ENCODE results near the gene DHX9.

DNA sequence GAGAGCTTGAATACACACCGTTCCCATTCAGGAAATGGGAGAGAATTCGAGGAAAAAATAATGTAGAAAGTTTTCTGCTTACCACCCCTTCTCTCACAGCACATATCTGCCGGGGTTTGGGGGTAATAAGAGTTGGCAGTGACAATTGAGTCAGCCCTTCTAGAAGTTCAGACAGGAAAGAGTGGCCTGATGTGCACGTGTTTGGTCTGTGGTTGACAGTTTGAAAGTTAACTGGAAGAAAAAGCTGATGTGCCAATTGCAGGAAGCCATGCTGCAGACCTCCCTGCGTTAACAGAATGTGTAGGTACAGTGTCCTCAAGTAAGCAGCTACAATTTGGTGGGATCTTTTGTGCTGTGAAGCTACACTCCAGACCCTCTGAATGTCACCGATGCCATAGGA, 50.9 kb downstream of the DHX9 start:
- TF ChIP-seq POLR2A (IDR thresholded peaks at IDR 0.05; ENCODE audit: low read depth, low read length) (no peak), TAF1 (IDR thresholded peaks at IDR 0.05; ENCODE audit: low read depth, low read length) (no peak)
